Cardiac muscle cell (in vitro differentiated cells and primary cell): ENCODE results near the gene PPP1R12A. TPM values are rescaled to one million over a fixed set of nuclear protein-coding genes. Genes with fewer than 3 reads are reported as not detected.

ENCODE experiments used
- DNase-seq, 2 donors: peaks; one replicate each; pipeline versions ENCODE4 v3.0.0 to v3.0.0-alpha.2; 2010 to 2017; ENCODE audit warnings: low read depth in 1 of 2, low spot score in 1 of 2
- H3K27ac ChIP-seq: fragments of 200-600 bp; sonication (generic); 2 replicates; pipeline ENCODE4 v1.5.1; 2016
- H3K27me3 ChIP-seq: fragments of 200-600 bp; sonication (generic); 2 replicates; pipeline ENCODE4 v1.6.0; 2016; ENCODE audit warnings: control low read depth
- H3K36me3 ChIP-seq: fragments of 200-600 bp; sonication (generic); 2 replicates; pipeline ENCODE4 v1.5.1; 2016; ENCODE audit warnings: control low read depth
- H3K4me1 ChIP-seq: fragments of 200-600 bp; sonication (generic); 2 replicates; pipeline ENCODE4 v1.8.1; 2017; ENCODE audit warnings: low read depth, mild to moderate bottlenecking, mixed run types
- H3K4me3 ChIP-seq: fragments of 200-600 bp; sonication (generic); 2 replicates; pipeline ENCODE4 v1.5.1; 2016; ENCODE audit warnings: mild to moderate bottlenecking
- H3K9me3 ChIP-seq: fragments of 200-600 bp; sonication (generic); 2 replicates; pipeline ENCODE4 v1.5.1; 2017; ENCODE audit warnings: low read depth, mild to moderate bottlenecking, control low read depth
- polyA plus RNA-seq: library from polyadenylated mRNA; unstranded; fragments of >200 nt; fragmentation: Nextera tagmentation; extraction: Ambion mirVana; gene quantifications from 2 replicates; pipeline ENCODE4 v1.2.1, GENCODE V29; 2016
- total RNA-seq: library from RNA; depleted of rRNA; stranded (reverse); fragments of >200 nt; gene quantifications from 2 replicates; pipeline ENCODE4 v1.2.3, GENCODE V29; 2016
- TF ChIP-seq, protein P1 (sequence below): IDR thresholded peaks from 2 replicates; pipeline ENCODE4 v1.5.1; 2012; ENCODE audit warnings: low read depth, mild to moderate bottlenecking, low read length

Gene PPP1R12A
- total and polyA plus RNA-seq, 2 experiments from 2014 or later, result 194 to 208 TPM

- TF ChIP-seq, protein P1, sequence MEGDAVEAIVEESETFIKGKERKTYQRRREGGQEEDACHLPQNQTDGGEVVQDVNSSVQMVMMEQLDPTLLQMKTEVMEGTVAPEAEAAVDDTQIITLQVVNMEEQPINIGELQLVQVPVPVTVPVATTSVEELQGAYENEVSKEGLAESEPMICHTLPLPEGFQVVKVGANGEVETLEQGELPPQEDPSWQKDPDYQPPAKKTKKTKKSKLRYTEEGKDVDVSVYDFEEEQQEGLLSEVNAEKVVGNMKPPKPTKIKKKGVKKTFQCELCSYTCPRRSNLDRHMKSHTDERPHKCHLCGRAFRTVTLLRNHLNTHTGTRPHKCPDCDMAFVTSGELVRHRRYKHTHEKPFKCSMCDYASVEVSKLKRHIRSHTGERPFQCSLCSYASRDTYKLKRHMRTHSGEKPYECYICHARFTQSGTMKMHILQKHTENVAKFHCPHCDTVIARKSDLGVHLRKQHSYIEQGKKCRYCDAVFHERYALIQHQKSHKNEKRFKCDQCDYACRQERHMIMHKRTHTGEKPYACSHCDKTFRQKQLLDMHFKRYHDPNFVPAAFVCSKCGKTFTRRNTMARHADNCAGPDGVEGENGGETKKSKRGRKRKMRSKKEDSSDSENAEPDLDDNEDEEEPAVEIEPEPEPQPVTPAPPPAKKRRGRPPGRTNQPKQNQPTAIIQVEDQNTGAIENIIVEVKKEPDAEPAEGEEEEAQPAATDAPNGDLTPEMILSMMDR, result no peak
These were observed 164.9 kb downstream of the PPP1R12A start for GRCh38 chr12:79769860-79770485.

DNA sequence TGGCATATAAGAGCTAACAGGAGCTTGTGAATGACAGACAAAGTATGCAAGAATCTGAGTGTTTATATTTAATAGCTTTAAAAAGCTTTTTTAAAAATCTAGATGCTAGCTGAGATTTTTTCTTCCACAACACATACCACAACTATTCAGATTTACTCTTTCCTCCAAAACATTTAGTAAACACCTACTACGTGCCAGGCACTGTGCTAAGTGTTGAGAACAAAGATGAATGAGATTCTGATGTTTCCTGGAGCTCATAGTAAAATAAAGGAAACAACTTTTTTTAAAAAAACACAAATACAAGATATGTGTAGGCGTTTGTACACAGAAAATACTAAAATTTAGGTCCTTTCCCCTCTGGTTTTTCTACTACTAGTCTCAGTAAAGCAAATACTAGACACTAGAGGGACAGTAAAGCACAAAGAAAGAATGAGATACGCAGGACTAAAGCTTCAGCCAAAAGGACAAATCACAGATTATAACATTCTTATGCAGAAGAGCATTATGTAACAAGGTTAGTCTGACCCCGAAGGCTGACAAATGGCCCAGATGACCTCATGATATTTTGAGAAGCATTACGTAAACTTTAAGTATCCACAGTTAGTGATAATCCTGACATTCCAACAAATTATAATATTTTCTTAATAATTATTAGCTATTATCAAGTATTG is 165.6 kb downstream of the PPP1R12A start:
- Histone ChIP-seq H3K27ac (no peak overlapping the region), H3K36me3 (no peaks in the 10 kb centered on the region), H3K4me1 (peaks cover 3% of the 10 kb centered on the region), H3K4me3 (no peak overlapping the region), H3K9me3 (no peaks in the 10 kb centered on the region), H3K27me3 (no peaks in the 10 kb centered on the region)
- TF ChIP-seq, protein P1, result no peak
- no peak for DNase-seq

More at GRCh38 chr12:79769860-79770485, 164.9 kb downstream of the PPP1R12A start:
- Histone ChIP-seq H3K9me3 (no peaks in the 10 kb centered on the region), H3K4me1 (peaks cover under 1% of the 10 kb centered on the region), H3K27me3 (no peaks in the 10 kb centered on the region), H3K27ac (no peak overlapping the region), H3K36me3 (peaks cover 4% of the 10 kb centered on the region), H3K4me3 (no peak overlapping the region)
- DNase-seq, result no peak

DNA sequence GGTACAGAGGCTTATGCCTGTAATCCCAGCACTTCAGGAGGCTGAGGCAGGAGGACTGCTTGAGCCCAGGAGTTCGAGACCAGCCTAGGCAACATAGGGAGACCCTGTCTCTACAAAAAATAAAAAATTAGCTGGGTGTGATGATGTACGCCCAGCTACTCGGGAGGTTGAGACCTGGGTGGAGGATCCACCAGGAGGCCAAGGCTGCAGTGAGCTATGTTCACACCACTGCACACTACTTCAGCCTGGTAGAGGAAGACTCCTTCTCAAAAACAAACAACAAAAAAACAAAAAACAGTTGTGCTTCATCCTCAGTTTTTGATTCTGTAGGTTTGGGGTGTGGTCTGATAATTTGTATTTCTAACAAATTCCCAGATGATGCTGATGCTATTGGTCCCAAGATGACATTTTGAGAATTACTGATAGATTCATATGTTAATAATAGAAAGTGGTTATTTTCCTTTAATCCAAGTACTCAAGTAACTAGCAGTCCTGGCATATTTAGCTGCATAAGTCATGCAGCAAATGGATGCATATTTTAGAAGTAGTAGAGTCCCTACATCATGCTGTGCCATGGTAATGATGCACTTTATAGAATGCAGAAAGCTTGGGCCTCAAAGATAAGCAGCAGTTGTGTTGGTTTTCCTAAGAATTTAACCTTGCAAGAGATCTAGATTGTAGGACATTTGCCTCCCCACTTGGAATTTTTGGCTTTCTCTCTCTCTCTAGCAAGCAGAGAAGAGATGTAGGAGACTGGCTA is 168.0 kb downstream of the PPP1R12A start:
- TF ChIP-seq, protein P1, result no peak
- Histone ChIP-seq H3K4me1 (peaks cover 3% of the 10 kb centered on the region), H3K4me3 (no peak overlapping the region), H3K27ac (no peak overlapping the region), H3K27me3 (no peaks in the 10 kb centered on the region), H3K36me3 (no peaks in the 10 kb centered on the region), H3K9me3 (no peaks in the 10 kb centered on the region)
- DNase-seq, result no peak

- peaks cover 3% of the 10 kb centered on the region for H3K4me1 ChIP-seq
- no peak overlapping the region for H3K27ac ChIP-seq
- TF ChIP-seq, protein P1, result no peak
- H3K27me3 ChIP-seq, result no peaks in the 10 kb centered on the region
- H3K9me3 ChIP-seq, result no peaks in the 10 kb centered on the region
- no peak overlapping the region for H3K4me3 ChIP-seq
- H3K36me3 ChIP-seq, result no peaks in the 10 kb centered on the region
- no peak for DNase-seq
These were observed 169.7 kb downstream of the PPP1R12A start for GRCh38 chr12:79765157-79765556.

DNA sequence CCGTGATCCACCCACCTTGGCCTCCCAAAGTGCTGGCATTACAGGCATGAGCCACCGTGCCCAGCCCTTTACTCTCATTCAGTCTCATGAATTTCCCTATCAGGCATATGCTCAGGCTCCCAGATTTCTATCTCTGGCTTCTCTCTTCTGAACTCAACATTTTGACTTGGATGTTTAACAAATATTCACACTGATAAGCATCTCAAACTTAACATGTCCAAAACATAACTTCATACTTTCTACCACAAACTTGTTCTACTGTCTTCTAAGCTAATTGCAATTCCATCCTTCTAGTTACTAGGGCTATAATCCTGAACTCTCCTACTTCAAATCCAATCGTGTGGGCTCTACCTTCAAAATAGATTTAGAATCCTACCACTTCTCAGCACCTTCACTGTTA is 170.3 kb downstream of the PPP1R12A start:
- Histone ChIP-seq H3K4me3 (no peak overlapping the region), H3K9me3 (no peaks in the 10 kb centered on the region), H3K36me3 (no peaks in the 10 kb centered on the region), H3K27me3 (no peaks in the 10 kb centered on the region), H3K4me1 (peaks cover 3% of the 10 kb centered on the region), H3K27ac (no peak overlapping the region)
- TF ChIP-seq, protein P1, result no peak
- DNase-seq, result no peak
